ENCODE results near the gene FAM124B.
"Not testable (repeated sequence)": the region's sequence is repeated elsewhere in the genome, so short reads cannot be mapped to it uniquely, and the experiment has no call there.

Gene FAM124B

GRCh38 chr2:224412141-224413015 lies 10.5 kb upstream of the FAM124B start:
- peak; percentile 3 for DNase-seq

- no peak for DNase-seq
These were observed 9.1 kb upstream of the FAM124B start for GRCh38 chr2:224410946-224411561.

GRCh38 chr2:224408676-224409075 lies 6.8 kb upstream of the FAM124B start:
- no peak for DNase-seq

- DNase-seq: no peak
These were observed 5.4 kb upstream of the FAM124B start for GRCh38 chr2:224407241-224407701.

- no peak for DNase-seq
These were observed 4.0 kb upstream of the FAM124B start for GRCh38 chr2:224405841-224406370.

GRCh38 chr2:224405412-224405811 lies 3.5 kb upstream of the FAM124B start:
- no peak for DNase-seq

GRCh38 chr2:224404796-224405195 lies 2.9 kb upstream of the FAM124B start:
- DNase-seq: no peak

- DNase-seq: no peak
These were observed 1.8 kb upstream of the FAM124B start for GRCh38 chr2:224403657-224404056.

GRCh38 chr2:224400886-224401632 lies 848 bp downstream of the FAM124B start:
- DNase-seq: no peak

GRCh38 chr2:224400174-224400810 lies 1.6 kb downstream of the FAM124B start:
- no peak for DNase-seq

GRCh38 chr2:224398289-224398688 lies 3.6 kb downstream of the FAM124B start:
- no peak for DNase-seq

- not testable (repeated sequence) for DNase-seq
These were observed 4.8 kb downstream of the FAM124B start for GRCh38 chr2:224397100-224397499.

- no peak for DNase-seq
These were observed 6.1 kb downstream of the FAM124B start for GRCh38 chr2:224395620-224396390.

GRCh38 chr2:224393157-224393872 lies 8.6 kb downstream of the FAM124B start:
- no peak for DNase-seq

GRCh38 chr2:224392545-224392944 lies 9.4 kb downstream of the FAM124B start:
- no peak for DNase-seq

GRCh38 chr2:224389317-224389716 lies 12.6 kb downstream of the FAM124B start:
- no peak for DNase-seq

GRCh38 chr2:224386876-224387275 lies 15.0 kb downstream of the FAM124B start:
- DNase-seq: no peak

GRCh38 chr2:224382973-224383555 lies 18.8 kb downstream of the FAM124B start:
- DNase-seq: no peak

- DNase-seq: not testable (repeated sequence)
These were observed 19.6 kb downstream of the FAM124B start for GRCh38 chr2:224382280-224382647.

GRCh38 chr2:224381521-224382279 lies 20.2 kb downstream of the FAM124B start:
- no peak for DNase-seq

Measured in NCI-H510A treated with DMSO at 0.1 percent for 48 hours (cell line).